ENCODE results near the gene SEC14L1.
"Not testable (repeated sequence)": the region's sequence is repeated elsewhere in the genome, so short reads cannot be mapped to it uniquely, and the experiment has no call there.

The SEC14L1 gene

GRCh38 chr17:77140878-77141767, at the start of gene SEC14L1:
TSS of gene SEC14L1 (plus strand) at chr17:77140969. CDS start at chr17:77143597, 2,628 bp downstream.
- no peak for DNase-seq (ENCODE audit: low read depth)

- no peak for DNase-seq (ENCODE audit: low read depth)
These were observed 48.7 kb upstream of the SEC14L1 start for GRCh38 chr17:77092025-77092424.

GRCh38 chr17:77095461-77095860, 45.3 kb upstream of the SEC14L1 start:
- no peak for DNase-seq (ENCODE audit: low read depth)

DNA sequence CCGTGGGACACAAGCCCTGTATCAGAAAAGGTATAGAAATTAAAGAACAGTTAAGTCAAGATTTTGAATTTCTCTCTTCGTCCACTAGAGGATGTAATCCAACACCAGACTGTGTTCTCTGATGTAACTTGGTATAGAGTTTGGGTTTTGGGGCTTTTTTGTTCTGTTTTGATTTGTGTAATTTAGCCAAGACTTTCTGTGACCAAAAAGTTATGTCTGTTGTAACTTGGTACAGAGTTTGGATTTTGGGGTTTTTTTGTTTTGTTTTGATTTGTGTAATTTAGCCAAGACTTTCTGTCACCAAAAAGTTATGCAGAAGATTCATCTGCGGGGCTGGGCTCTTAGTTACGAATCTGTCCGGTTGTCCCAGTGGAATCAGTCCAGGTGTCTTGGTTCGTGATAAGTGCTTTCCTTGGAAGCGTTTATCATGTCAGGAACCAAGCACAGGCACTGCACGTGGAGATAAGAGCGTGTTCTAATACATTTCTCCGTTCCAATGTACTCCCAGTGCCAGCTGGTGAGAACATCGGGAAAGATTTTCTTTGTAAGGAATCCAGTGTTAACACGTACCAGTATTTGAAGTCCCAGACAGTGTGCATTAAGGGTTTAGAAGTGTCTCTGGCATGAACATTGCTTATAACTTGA, 44.1 kb upstream of the SEC14L1 start:
- no peak for DNase-seq (ENCODE audit: low read depth)

- DNase-seq (ENCODE audit: low read depth), result no peak
These were observed 43.1 kb upstream of the SEC14L1 start for GRCh38 chr17:77097631-77098180.

DNA sequence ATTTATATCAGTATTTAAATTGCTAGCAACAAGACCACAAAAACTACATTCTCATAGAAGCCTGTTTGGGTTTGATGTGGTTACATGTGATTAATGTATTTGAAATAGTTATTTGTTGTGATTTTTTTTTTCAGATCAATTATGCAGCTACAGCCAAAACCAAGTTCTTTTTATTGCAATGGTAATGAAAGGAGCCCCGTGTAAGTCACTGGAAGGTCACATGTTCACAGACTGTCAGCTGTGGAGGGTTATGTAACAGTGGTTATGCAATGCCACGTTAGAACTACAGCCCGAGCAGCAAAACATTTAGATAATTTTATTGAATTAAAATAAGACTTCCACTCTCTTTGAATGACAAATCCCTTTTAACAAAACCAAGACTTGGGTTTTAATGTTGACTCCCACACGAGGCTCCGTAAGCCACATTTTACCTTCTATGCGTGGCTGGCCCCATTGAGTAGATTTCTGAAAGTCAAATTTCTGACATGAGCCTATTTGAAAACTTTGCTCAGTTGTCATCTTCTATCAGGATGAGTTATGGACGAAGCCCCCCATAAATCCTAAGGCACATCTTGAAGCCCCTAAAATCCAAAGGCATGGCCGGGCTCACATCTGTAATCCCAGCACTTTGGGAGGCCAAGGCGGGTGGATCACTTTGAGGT, 41.8 kb upstream of the SEC14L1 start:
- DNase-seq (ENCODE audit: low read depth), result no peak

- no peak for DNase-seq (ENCODE audit: low read depth)
These were observed 40.8 kb upstream of the SEC14L1 start for GRCh38 chr17:77099997-77100396.

- DNase-seq (ENCODE audit: low read depth), result no peak
These were observed 39.0 kb upstream of the SEC14L1 start for GRCh38 chr17:77101521-77102410.

GRCh38 chr17:77102411-77103134, 38.2 kb upstream of the SEC14L1 start:
- DNase-seq (ENCODE audit: low read depth), result not testable (repeated sequence)

- DNase-seq (ENCODE audit: low read depth), result no peak
These were observed 35.1 kb upstream of the SEC14L1 start for GRCh38 chr17:77105706-77106105.

DNA sequence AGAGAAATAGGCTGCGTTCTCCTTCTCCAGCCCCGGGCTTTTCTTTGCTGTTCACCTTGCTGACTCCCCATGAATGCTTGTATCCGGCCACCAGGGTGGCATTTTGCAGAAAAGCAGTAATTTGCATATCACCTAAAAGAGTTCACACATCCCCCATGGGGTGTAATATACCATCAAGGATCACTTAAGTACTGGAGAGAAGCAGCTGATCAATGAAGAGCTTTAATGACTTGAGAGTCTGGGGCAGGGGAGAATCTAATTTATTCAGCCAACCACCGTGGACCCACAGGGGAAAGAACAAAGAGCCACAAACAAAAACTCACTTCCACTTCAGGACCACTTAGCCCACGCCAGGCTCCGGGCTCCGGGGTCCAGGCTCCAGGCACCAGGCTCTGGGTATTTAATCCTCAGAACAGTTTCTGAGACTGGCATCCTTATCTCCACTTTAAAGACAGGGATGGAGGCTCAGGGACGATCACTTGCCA, 33.9 kb upstream of the SEC14L1 start:
- DNase-seq (ENCODE audit: low read depth), result no peak

DNA sequence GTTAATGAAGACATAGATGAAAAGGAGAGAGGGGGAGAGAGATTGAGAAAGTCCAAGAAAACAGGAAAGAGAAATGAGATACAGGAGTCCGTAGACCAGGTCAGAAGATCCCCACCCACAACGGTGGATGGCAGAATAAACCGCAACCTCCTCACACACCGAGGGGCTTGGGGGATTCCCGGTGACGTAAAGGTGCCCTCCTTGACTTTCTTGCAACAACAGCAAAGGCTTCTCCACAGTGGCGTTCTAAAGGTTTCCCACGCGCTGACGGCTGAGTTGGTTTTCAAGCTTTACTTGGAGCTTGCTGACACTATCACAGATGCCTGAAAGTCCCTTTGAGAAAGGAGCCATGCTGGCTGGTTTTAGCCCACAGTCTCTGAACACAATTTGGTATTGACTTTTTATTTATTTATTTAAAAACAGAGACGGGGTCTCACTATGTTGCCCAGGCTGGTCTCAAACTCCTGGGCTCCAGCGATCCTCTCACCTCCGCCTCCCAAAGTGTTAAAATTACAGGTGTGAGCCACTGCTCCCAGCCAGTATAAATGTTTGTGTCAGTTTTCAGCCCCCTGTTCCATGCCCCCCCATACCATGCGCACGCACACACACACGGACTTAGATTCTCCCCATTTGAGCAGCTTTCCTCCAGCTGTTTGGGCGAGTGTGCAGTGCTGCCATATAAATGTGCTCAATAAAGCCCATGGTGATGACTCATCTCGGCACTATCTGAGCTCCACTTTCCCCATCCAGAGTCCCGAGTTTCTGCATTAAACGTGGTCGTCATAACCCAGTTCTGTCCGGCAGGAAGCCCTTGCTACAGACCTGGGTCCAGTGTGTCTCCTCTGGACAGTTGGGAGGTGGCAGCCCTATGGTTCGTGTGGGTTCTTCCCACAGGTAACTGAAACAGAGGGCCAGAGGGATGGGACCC, 33.0 kb upstream of the SEC14L1 start:
- DNase-seq (ENCODE audit: low read depth), result no peak

- DNase-seq (ENCODE audit: low read depth), result no peak
These were observed 31.5 kb upstream of the SEC14L1 start for GRCh38 chr17:77109159-77109759.

- no peak for DNase-seq (ENCODE audit: low read depth)
These were observed 30.9 kb upstream of the SEC14L1 start for GRCh38 chr17:77109764-77110359.

DNA sequence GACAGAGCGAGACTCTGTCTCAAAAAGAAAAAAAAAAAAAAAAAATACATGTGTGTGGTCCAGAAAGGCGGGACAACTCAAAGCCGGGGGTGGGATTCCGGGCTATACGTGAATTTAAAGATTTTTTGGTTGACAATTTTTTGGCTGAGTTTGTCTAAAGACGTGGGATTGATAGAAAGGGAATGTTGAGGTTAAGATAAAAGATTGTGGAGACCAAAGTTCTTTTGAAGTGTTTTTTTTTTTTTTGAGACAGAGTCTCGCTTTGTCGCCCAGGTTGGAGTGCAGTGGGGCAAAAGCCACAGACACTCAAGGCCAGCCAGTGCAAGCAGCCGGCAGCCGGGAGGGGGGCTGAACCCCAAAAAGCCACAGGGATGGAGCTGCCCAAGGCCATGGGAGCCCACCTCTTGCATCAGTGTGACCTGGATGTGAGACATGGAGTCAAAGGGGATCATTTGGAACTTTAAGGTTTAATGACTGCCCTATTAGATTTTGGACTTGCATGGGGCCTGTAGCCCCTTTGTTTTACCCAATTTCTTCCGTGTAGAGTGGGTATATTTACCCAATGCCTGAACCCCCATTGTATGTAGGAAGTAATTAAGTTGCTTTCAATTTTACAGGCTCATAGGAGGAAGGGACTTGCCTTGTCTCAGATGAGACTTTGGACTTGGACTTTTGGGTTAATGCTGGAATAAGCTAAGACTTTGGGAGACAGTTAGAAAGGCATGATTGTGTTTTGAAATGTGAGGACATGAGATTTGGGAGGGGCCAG, 29.4 kb upstream of the SEC14L1 start:
- not testable (repeated sequence) for DNase-seq (ENCODE audit: low read depth)

GRCh38 chr17:77111934-77112296, 28.9 kb upstream of the SEC14L1 start:
- DNase-seq (ENCODE audit: low read depth), result no peak

- no peak for DNase-seq (ENCODE audit: low read depth)
These were observed 25.3 kb upstream of the SEC14L1 start for GRCh38 chr17:77115510-77115909.

DNA sequence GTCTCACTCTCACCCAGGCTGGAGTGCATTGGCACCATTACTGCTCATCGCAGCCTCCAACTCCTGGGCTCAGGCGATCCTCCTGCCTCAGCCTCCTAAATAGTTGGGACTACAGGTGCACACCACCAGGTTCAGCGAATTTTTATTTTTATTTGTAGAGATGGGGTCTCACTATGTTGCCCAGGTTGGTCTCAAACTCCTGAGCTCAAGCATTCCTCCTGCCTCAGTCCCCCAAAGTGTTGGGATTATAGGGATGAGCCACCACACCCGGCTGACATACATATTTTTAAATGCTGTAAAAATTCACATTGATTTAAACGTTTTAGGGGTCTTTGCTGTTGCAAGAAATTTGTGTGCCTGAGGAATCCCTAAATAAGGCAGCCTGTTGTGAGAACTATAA, 24.8 kb upstream of the SEC14L1 start:
- DNase-seq (ENCODE audit: low read depth), result no peak
